ENCODE data around the gene HPX.

The HPX gene

GRCh38 chr11:6390718-6391469 lies 49.9 kb downstream of the HPX start:
- no peak for DNase-seq (ENCODE audit: low spot score)

GRCh38 chr11:6389905-6390717 lies 50.7 kb downstream of the HPX start, which contains the start of gene SMPD1:
SMPD1 (plus strand) TSS chr11:6390474; CDS start chr11:6390599, 125 bp downstream.
- DNase-seq (ENCODE audit: low spot score), result peak; percentile 88

GRCh38 chr11:6388748-6389147 lies 52.0 kb downstream of the HPX start:
- no peak for DNase-seq (ENCODE audit: low spot score)

GRCh38 chr11:6387811-6388599 lies 52.8 kb downstream of the HPX start:
- no peak for DNase-seq (ENCODE audit: low spot score)

GRCh38 chr11:6385046-6385777 lies 55.6 kb downstream of the HPX start:
- DNase-seq (ENCODE audit: low spot score), result no peak
